H4 (cell line): ENCODE measurements around the gene RUVBL1. TPM values are rescaled to one million over a fixed set of nuclear protein-coding genes. Genes with fewer than 3 reads are reported as not detected.

Experiments
- DNase-seq: peaks from one replicate; pipeline ENCODE4 v3.0.0-alpha.2; 2015; ENCODE audit warnings: low spot score
- total RNA-seq: library from RNA; depleted of rRNA; stranded (reverse); fragments of >200 nt; shearing (Covaris generic); gene quantifications from 2 replicates; pipeline ENCODE4 v1.2.3, GENCODE V29; 2014

The RUVBL1 gene
- total RNA-seq, 1 experiment from 2014 or later: 131 TPM

- peak; percentile 58 for DNase-seq
Measured at GRCh38 chr3:128068156-128068620, 55.4 kb downstream of the RUVBL1 start.

- DNase-seq: no peak
Measured at GRCh38 chr3:128067489-128067888, 56.1 kb downstream of the RUVBL1 start.

- DNase-seq: no peak
Measured at GRCh38 chr3:128066676-128067075, 56.9 kb downstream of the RUVBL1 start.

- DNase-seq: no peak
Measured at GRCh38 chr3:128066114-128066513, 57.5 kb downstream of the RUVBL1 start.

- no peak for DNase-seq
Measured at GRCh38 chr3:128064962-128065361, 58.6 kb downstream of the RUVBL1 start.

- DNase-seq: no peak
Measured at GRCh38 chr3:128063865-128064264, 59.7 kb downstream of the RUVBL1 start.

- DNase-seq: no peak
Measured at GRCh38 chr3:128062033-128062745, 61.4 kb downstream of the RUVBL1 start.

GRCh38 chr3:128060473-128061381, 62.9 kb downstream of the RUVBL1 start:
- DNase-seq: no peak

GRCh38 chr3:128056258-128056657, 67.4 kb downstream of the RUVBL1 start:
- DNase-seq: no peak

- DNase-seq: no peak
Measured at GRCh38 chr3:128054367-128054766, 69.2 kb downstream of the RUVBL1 start.

- no peak for DNase-seq
Measured at GRCh38 chr3:128053614-128054013, 70.0 kb downstream of the RUVBL1 start.

- DNase-seq: no peak
Measured at GRCh38 chr3:128052595-128053351, 70.8 kb downstream of the RUVBL1 start.

- DNase-seq: peak; percentile 89
Measured at GRCh38 chr3:128051837-128052594, 71.6 kb downstream of the RUVBL1 start, which contains the start of gene SEC61A1. SEC61A1 (plus strand) TSS chr3:128052437; CDS start chr3:128052553, 116 bp downstream.

GRCh38 chr3:128051459-128051836, 72.2 kb downstream of the RUVBL1 start:
- DNase-seq: no peak

- DNase-seq: no peak
Measured at GRCh38 chr3:128050597-128050996, 73.0 kb downstream of the RUVBL1 start.

GRCh38 chr3:128041344-128041743, 82.3 kb downstream of the RUVBL1 start:
- no peak for DNase-seq

- no peak for DNase-seq
Measured at GRCh38 chr3:128040660-128041059, 83.0 kb downstream of the RUVBL1 start.

GRCh38 chr3:128040041-128040440, 83.6 kb downstream of the RUVBL1 start:
- no peak for DNase-seq

GRCh38 chr3:128036119-128036518, 87.5 kb downstream of the RUVBL1 start:
- no peak for DNase-seq

GRCh38 chr3:128033102-128033501, 90.5 kb downstream of the RUVBL1 start:
- no peak for DNase-seq
